ENCODE results near the gene DDX42. TPM values are rescaled to one million over a fixed set of nuclear protein-coding genes. Genes with fewer than 3 reads are reported as not detected.

Gene DDX42
- total RNA-seq, 1 donor from 2014 or later, result 148 TPM

DNA sequence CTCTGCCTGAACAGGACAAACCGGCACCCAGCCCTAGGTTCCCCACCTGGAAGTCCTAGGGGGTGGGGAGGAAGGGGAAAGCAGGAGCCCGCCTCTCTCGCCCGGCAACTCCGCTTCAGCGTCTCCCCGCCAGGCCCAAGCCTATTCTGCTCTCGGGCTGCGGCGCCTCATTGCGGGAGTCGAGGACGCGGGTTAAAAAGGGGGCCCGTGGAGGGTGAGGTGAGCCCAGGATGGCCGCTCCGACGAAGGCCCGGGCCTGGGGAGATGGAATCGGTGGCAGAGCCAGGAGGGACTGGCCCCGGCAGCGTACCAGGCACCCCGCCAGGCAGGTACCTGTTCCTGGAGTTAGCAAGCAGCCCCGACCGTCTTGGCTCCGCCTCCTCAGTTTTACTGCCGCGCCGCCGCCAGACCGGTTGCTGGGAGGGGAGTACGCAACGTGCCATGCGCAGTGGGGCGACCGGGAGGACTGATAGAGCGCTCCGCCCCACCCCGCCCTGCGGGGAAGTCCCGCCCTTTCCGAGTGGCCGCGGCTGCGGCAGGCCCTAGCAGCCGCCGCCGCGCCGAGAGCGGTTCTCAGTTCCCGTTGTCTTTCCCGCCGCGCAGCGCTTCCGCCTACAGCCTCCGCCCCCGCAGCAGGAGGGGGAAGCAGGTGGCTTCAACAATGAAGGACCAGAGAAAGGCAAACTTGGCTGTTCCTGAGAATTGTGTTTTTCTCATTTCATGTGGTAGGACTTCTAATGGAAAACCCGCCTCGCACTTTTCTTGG is 32.4 kb upstream of the DDX42 start, which contains the start of gene STRADA:
STRADA (minus strand) TSS at position 392 of the 766 bp plus-strand sequence. CDS start 13,430 bp downstream, outside the sequence.
- peak within 1 kb of the TSS; percentile 94 for H3K4me3 Mint-ChIP-seq
- H3K27me3 Mint-ChIP-seq, result no peaks in the 10 kb centered on the region
- peak within 1 kb of the TSS; percentile 95 for H3K27ac Mint-ChIP-seq
- H3K4me1 Mint-ChIP-seq (ENCODE audit: unreplicated experiment), result peaks cover 4% of the 10 kb centered on the region
- peak; percentile 99 for DNase-seq (ENCODE audit: extremely low spot score, unreplicated experiment)
- TF ChIP-seq, protein P1, sequence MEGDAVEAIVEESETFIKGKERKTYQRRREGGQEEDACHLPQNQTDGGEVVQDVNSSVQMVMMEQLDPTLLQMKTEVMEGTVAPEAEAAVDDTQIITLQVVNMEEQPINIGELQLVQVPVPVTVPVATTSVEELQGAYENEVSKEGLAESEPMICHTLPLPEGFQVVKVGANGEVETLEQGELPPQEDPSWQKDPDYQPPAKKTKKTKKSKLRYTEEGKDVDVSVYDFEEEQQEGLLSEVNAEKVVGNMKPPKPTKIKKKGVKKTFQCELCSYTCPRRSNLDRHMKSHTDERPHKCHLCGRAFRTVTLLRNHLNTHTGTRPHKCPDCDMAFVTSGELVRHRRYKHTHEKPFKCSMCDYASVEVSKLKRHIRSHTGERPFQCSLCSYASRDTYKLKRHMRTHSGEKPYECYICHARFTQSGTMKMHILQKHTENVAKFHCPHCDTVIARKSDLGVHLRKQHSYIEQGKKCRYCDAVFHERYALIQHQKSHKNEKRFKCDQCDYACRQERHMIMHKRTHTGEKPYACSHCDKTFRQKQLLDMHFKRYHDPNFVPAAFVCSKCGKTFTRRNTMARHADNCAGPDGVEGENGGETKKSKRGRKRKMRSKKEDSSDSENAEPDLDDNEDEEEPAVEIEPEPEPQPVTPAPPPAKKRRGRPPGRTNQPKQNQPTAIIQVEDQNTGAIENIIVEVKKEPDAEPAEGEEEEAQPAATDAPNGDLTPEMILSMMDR (conservative IDR thresholded peaks at IDR 0.05), result peak; percentile 22
- H3K36me3 Mint-ChIP-seq, result peaks cover 6% of the 10 kb centered on the region
- no peaks in the 10 kb centered on the region for H3K9me3 Mint-ChIP-seq

DNA sequence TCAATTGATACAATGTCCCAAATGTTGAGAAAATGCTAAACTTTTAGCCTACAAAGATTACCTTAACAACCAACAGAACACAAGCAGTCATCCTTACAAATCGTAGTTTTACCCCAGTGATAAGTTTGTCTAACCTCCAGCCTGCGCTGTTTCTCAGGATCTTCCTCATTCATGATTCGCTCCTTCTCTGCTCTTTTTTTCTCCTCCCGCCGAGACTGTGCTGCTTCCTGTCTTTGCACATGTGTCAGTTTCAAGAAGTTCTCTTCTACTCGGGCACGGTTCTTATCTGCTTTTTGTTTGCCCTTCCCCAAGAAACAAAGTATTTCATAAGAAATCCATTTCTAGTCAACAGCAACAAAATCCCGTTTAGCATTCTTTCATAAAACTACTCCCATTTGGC is 22.2 kb upstream of the DDX42 start:
- Mint-ChIP-seq H3K27me3 (no peaks in the 10 kb centered on the region), H3K36me3 (peaks cover 26% of the 10 kb centered on the region), H3K4me1 (ENCODE audit: unreplicated experiment) (no peaks in the 10 kb centered on the region), H3K9me3 (no peaks in the 10 kb centered on the region), H3K4me3 (no peak overlapping the region), H3K27ac (no peak overlapping the region)
- DNase-seq (ENCODE audit: extremely low spot score, unreplicated experiment), result no peak
- TF ChIP-seq, protein P1 (conservative IDR thresholded peaks at IDR 0.05), result no peak

DNA sequence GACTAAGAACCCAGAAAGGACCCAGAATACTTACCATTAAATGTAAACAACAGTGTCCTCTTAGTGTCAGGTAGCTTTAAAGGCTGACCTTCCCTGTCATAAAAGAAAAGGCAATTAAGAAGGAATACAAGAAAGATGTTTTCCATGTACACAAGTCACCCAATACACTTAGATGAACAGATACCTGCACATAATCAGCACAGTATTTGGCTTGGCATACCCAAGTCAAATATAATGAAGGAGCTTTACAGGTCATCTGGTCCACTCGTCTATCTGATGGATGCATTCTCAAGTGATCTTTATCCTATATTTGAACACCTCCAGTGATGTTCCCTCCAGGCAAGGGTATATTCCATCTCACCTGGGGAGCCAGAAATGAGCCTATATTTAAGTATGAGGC is 21.3 kb upstream of the DDX42 start:
- no peaks in the 10 kb centered on the region for H3K9me3 Mint-ChIP-seq
- H3K36me3 Mint-ChIP-seq, result peaks cover 22% of the 10 kb centered on the region
- H3K4me3 Mint-ChIP-seq, result no peak overlapping the region
- H3K27me3 Mint-ChIP-seq, result no peaks in the 10 kb centered on the region
- no peak overlapping the region for H3K27ac Mint-ChIP-seq
- H3K4me1 Mint-ChIP-seq (ENCODE audit: unreplicated experiment), result no peaks in the 10 kb centered on the region
- DNase-seq (ENCODE audit: extremely low spot score, unreplicated experiment), result no peak
- TF ChIP-seq, protein P1 (conservative IDR thresholded peaks at IDR 0.05), result no peak

DNA sequence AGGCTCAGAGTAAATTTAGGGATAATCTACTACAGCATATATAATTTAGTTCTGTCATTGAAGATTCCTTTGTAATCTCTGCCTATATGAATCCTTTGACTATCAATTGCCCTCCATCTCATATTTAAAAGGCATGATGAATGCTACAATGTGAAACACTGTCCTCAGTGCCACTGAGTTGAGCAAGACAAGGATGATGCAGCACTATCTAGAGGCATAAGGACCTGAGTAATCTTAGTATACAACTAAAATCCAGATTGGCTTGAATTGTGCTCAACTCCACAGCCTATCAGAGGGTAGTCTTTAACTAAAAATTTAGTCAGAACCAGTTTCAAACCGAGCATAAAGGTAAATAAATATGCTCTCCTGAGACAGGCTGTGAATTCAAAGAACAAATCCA is 20.8 kb upstream of the DDX42 start:
- peaks cover 22% of the 10 kb centered on the region for H3K36me3 Mint-ChIP-seq
- H3K4me1 Mint-ChIP-seq (ENCODE audit: unreplicated experiment), result no peaks in the 10 kb centered on the region
- no peaks in the 10 kb centered on the region for H3K9me3 Mint-ChIP-seq
- H3K27me3 Mint-ChIP-seq, result no peaks in the 10 kb centered on the region
- no peak overlapping the region for H3K4me3 Mint-ChIP-seq
- DNase-seq (ENCODE audit: extremely low spot score, unreplicated experiment), result no peak
- TF ChIP-seq, protein P1 (conservative IDR thresholded peaks at IDR 0.05), result no peak
- H3K27ac Mint-ChIP-seq, result no peak overlapping the region

DNA sequence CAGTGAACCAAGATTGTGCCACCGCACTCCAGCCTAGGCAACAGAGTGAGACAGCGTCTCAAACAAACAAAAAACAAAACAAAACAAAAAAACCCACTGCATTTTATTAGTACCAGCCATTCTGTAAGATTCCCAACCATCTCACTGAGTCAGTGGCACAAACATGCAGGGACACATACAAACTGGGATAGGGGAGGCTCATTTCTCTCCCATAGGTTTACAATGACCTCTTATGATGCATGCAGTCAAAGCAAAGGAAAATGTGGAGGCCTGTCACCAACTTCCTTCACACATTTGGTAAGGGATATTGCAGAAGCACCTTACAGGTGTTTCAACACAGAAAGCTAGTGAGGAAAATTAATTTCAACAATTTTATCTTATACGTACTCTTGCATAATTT is 19.9 kb upstream of the DDX42 start:
- no peak for DNase-seq (ENCODE audit: extremely low spot score, unreplicated experiment)
- Mint-ChIP-seq H3K27ac (no peak overlapping the region), H3K9me3 (no peaks in the 10 kb centered on the region), H3K27me3 (no peaks in the 10 kb centered on the region), H3K4me3 (no peak overlapping the region), H3K4me1 (ENCODE audit: unreplicated experiment) (no peaks in the 10 kb centered on the region), H3K36me3 (peaks cover 18% of the 10 kb centered on the region)
- TF ChIP-seq, protein P1 (conservative IDR thresholded peaks at IDR 0.05), result no peak
